Adrenal gland (tissue), 5 donors: ENCODE measurements around the gene THRB.

Experiments
- POLR2A ChIP-seq, 2 donors: fragments of 450-650 bp; IDR thresholded peaks; one replicate each; pipeline ENCODE4 v1.6.1; 2017; ENCODE audit warnings: antibody characterized with exemption in 2 of 2, mild to moderate bottlenecking in 2 of 2, moderate library complexity in 1 of 2
- TF ChIP-seq, protein P1 (sequence below), 6 experiments: fragments of 450-650 bp in 4 of 6; fragments of 200-600 bp in 2 of 6; sonication (generic) in 1 of 6; IDR thresholded peaks; 1 replicate in 5 of 6; 2 replicates in 1 of 6; pipeline versions ENCODE4 v1.5.1 to v1.8.0; 2016 to 2021; ENCODE audit warnings: antibody characterized with exemption in 6 of 6, mild to moderate bottlenecking in 2 of 6, moderate library complexity in 1 of 6
- donor health status: DM: no; HTN: no; CAD: no.

DNA sequence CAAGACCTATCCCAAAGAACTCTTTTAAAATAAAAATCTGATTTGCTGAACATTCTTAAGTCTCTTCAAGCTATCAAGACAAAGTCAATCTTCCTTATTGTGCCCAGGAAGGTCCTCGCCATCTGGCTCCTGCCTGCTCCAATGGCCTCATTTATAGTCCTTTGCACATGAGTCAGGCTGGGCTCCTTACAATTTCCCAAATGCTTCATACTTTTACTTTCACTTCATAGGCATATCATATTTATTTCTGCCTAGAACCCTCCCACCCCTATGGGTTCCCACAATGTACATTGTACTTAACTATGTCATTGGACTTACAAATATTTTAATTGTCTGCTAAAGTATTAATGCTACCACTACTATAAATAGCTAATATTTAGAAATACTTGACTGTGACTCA lies 9.1 kb downstream of the THRB start:
- TF ChIP-seq, protein P1, sequence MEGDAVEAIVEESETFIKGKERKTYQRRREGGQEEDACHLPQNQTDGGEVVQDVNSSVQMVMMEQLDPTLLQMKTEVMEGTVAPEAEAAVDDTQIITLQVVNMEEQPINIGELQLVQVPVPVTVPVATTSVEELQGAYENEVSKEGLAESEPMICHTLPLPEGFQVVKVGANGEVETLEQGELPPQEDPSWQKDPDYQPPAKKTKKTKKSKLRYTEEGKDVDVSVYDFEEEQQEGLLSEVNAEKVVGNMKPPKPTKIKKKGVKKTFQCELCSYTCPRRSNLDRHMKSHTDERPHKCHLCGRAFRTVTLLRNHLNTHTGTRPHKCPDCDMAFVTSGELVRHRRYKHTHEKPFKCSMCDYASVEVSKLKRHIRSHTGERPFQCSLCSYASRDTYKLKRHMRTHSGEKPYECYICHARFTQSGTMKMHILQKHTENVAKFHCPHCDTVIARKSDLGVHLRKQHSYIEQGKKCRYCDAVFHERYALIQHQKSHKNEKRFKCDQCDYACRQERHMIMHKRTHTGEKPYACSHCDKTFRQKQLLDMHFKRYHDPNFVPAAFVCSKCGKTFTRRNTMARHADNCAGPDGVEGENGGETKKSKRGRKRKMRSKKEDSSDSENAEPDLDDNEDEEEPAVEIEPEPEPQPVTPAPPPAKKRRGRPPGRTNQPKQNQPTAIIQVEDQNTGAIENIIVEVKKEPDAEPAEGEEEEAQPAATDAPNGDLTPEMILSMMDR (IDR thresholded peaks at IDR 0.05): no peak
- TF ChIP-seq POLR2A (IDR thresholded peaks at IDR 0.05): no peak
